IMR-90 (cell line): ENCODE data around the gene ZMYND11. TPM values are rescaled to one million over a fixed set of nuclear protein-coding genes. Genes with fewer than 3 reads are reported as not detected.

Experiments
- ATAC-seq: fragments of 200-7000 bp; cut with Tn5 transposase; 2 replicates; pipeline ENCODE4 v1.9.1; 2020; ENCODE audit warnings: low read depth, mild to moderate bottlenecking, moderate library complexity
- BruUV-seq: library from RNA; stranded (reverse); fragments of 400-500 nt; replicated peaks from 2 replicates; lab custom pipeline; 2021; lab: Mats Ljungman, UMichigan
- CTCF ChIA-PET: fragments of 300-600 bp; formaldehyde crosslinking; extraction: SDS; loops from one replicate; lab custom pipeline; 2021; ENCODE audit warnings: antibody characterized with exemption; lab: Yijun Ruan, JAX
- POLR2A ChIA-PET: fragments of 300-600 bp; sonication (Branson Sonifier 250); formaldehyde crosslinking; loops from one replicate; lab custom pipeline; 2022; ENCODE audit warnings: antibody characterized with exemption; ENCODE audit not compliant: unreplicated experiment; lab: Charles Lee
- DNase-seq: peaks from one replicate; pipeline ENCODE4 v3.0.0; 2013
- H2AFZ ChIP-seq: replicated peaks from 2 replicates; pipeline ENCODE3; 2013; ENCODE audit warnings: low read length, mild to moderate bottlenecking; ENCODE audit not compliant: poor library complexity
- H2AK5ac ChIP-seq: 2 replicates; pipeline ENCODE4 v1.6.1; 2013; ENCODE audit warnings: low read depth, low read length, inconsistent platforms
- H2AK9ac ChIP-seq: replicated peaks from 2 replicates; pipeline ENCODE3; 2013; ENCODE audit warnings: mild to moderate bottlenecking, low read depth, low read length, moderate library complexity; ENCODE audit not compliant: poor library complexity
- H2BK120ac ChIP-seq: 2 replicates; pipeline ENCODE4 v1.6.1; 2013; ENCODE audit warnings: low read depth, low read length, inconsistent platforms
- H2BK15ac ChIP-seq: 3 replicates; pipeline ENCODE4 v1.6.1; 2013; ENCODE audit warnings: low read depth, low read length, inconsistent platforms
- H2BK20ac ChIP-seq: 2 replicates; pipeline ENCODE4 v1.6.1; 2013; ENCODE audit warnings: low read depth, mild to moderate bottlenecking, inconsistent platforms, low read length, moderate library complexity
- H2BK5ac ChIP-seq: 2 replicates; pipeline ENCODE4 v1.6.1; 2013; ENCODE audit warnings: mild to moderate bottlenecking, low read depth, low read length, inconsistent platforms; ENCODE audit not compliant: poor library complexity, severe bottlenecking
- H3K14ac ChIP-seq: replicated peaks from 2 replicates; pipeline ENCODE4 v1.6.1; 2013; ENCODE audit warnings: low read depth, low read length, inconsistent platforms
- H3K18ac ChIP-seq: 2 replicates; pipeline ENCODE4 v1.6.1; 2013; ENCODE audit warnings: low read depth, low read length, control low read depth
- H3K23ac ChIP-seq: 2 replicates; pipeline ENCODE4 v1.6.1; 2013; ENCODE audit warnings: low read depth, low read length, inconsistent platforms
- H3K27ac ChIP-seq: 2 replicates; pipeline ENCODE4 v1.5.1; 2013; ENCODE audit warnings: mild to moderate bottlenecking, control low read depth, low read length; ENCODE audit not compliant: insufficient read depth
- H3K27me3 ChIP-seq: 2 replicates; pipeline ENCODE4 v1.6.1; 2013; ENCODE audit warnings: low read length; ENCODE audit not compliant: control insufficient read depth, insufficient read depth
- H3K36me3 ChIP-seq: 2 replicates; pipeline ENCODE4 v1.6.1; 2013; ENCODE audit warnings: low read length, mixed read lengths; ENCODE audit not compliant: control insufficient read depth, insufficient read depth
- H3K4ac ChIP-seq: 2 replicates; pipeline ENCODE4 v1.6.1; 2013; ENCODE audit warnings: low read depth, low read length, inconsistent platforms
- H3K4me1 ChIP-seq: 2 replicates; pipeline ENCODE4 v1.6.1; 2013; ENCODE audit warnings: low read length, mixed read lengths; ENCODE audit not compliant: control insufficient read depth, insufficient read depth
- H3K4me2 ChIP-seq: 2 replicates; pipeline ENCODE4 v1.6.1; 2013; ENCODE audit warnings: low read depth, mild to moderate bottlenecking, control low read depth, low read length, moderate library complexity
- H3K4me3 ChIP-seq: 2 replicates; pipeline ENCODE4 v1.5.1; 2013; ENCODE audit warnings: low read depth, mild to moderate bottlenecking, control low read depth, low read length, moderate library complexity; ENCODE audit not compliant: insufficient read depth
- H3K56ac ChIP-seq: 2 replicates; pipeline ENCODE4 v1.6.1; 2013; ENCODE audit warnings: low read length, inconsistent platforms; ENCODE audit not compliant: insufficient read depth; ENCODE audit errors: extremely low read depth
- H3K79me1 ChIP-seq, 2 experiments: 2 replicates each; pipeline ENCODE4 v1.6.1; 2013; ENCODE audit warnings: low read length in 2 of 2, inconsistent platforms in 1 of 2, low read depth in 1 of 2
- H3K9ac ChIP-seq: 2 replicates; pipeline ENCODE4 v1.6.1; 2013; ENCODE audit warnings: low read depth, low read length, control low read depth
- H3K9me1 ChIP-seq: 2 replicates; pipeline ENCODE4 v1.6.1; 2013; ENCODE audit warnings: low read length, inconsistent platforms; ENCODE audit not compliant: insufficient read depth
- H3K9me3 ChIP-seq: 2 replicates; pipeline ENCODE4 v1.6.1; 2013; ENCODE audit warnings: low read length; ENCODE audit not compliant: control insufficient read depth, insufficient read depth
- H4K20me1 ChIP-seq: 2 replicates; pipeline ENCODE4 v1.6.1; 2013; ENCODE audit warnings: low read length, inconsistent platforms; ENCODE audit not compliant: insufficient read depth
- H4K5ac ChIP-seq: 2 replicates; pipeline ENCODE4 v1.6.1; 2013; ENCODE audit warnings: mild to moderate bottlenecking, low read depth, low read length, control low read depth
- H4K8ac ChIP-seq, 2 experiments: 2 replicates each; pipeline ENCODE4 v1.6.1; 2013; ENCODE audit warnings: low read depth in 2 of 2, low read length in 2 of 2, control low read depth in 1 of 2, inconsistent platforms in 1 of 2
- H4K91ac ChIP-seq: 2 replicates; pipeline ENCODE4 v1.6.1; 2013; ENCODE audit warnings: low read depth, low read length, inconsistent platforms; ENCODE audit not compliant: insufficient read depth
- BHLHE40 ChIP-seq: fragments of 150-350 bp; IDR thresholded peaks from 2 replicates; pipeline ENCODE4 v1.6.1; 2016; ENCODE audit warnings: mild to moderate bottlenecking, low read depth, low read length
- CEBPB ChIP-seq: IDR thresholded peaks from 2 replicates; pipeline ENCODE4 v1.6.1; 2012; ENCODE audit warnings: low read depth, low read length, improper control_type of control experiment
- CHD1 ChIP-seq: IDR thresholded peaks from 2 replicates; pipeline ENCODE4 v1.6.1; 2012; ENCODE audit warnings: low read depth, low read length, improper control_type of control experiment
- FOS ChIP-seq: fragments of 150-350 bp; IDR thresholded peaks from 2 replicates; pipeline ENCODE4 v1.6.1; 2016; ENCODE audit warnings: low read depth, low read length
- MAFK ChIP-seq: IDR thresholded peaks from 2 replicates; pipeline ENCODE4 v1.6.1; 2012; ENCODE audit warnings: low read depth, low read length, improper control_type of control experiment
- MAZ ChIP-seq: IDR thresholded peaks from 2 replicates; pipeline ENCODE4 v1.6.1; 2012; ENCODE audit warnings: low read depth, mild to moderate bottlenecking, low read length, improper control_type of control experiment, moderate library complexity, borderline replicate concordance
- MXI1 ChIP-seq: IDR thresholded peaks from 2 replicates; pipeline ENCODE4 v1.6.1; 2012; ENCODE audit warnings: low read depth, mild to moderate bottlenecking, low read length, moderate library complexity, borderline replicate concordance
- NFE2L2 ChIP-seq: fragments of 150-350 bp; IDR thresholded peaks from 2 replicates; pipeline ENCODE4 v1.6.1; 2016; ENCODE audit warnings: low read depth, mild to moderate bottlenecking, low read length
- POLR2A ChIP-seq: IDR thresholded peaks from 2 replicates; pipeline ENCODE4 v1.6.1; 2012; ENCODE audit warnings: mild to moderate bottlenecking, low read depth, low read length
- RAD21 ChIP-seq: IDR thresholded peaks from 2 replicates; pipeline ENCODE4 v1.6.1; 2012; ENCODE audit warnings: low read length, improper control_type of control experiment
- RCOR1 ChIP-seq: IDR thresholded peaks from 2 replicates; pipeline ENCODE4 v1.6.1; 2012; ENCODE audit warnings: mild to moderate bottlenecking, low read length, improper control_type of control experiment; ENCODE audit not compliant: insufficient replicate concordance
- RFX5 ChIP-seq: IDR thresholded peaks from 2 replicates; pipeline ENCODE4 v1.8.0; 2012; ENCODE audit warnings: low read depth, mild to moderate bottlenecking, low read length, moderate library complexity
- SMC3 ChIP-seq: fragments of 150-350 bp; IDR thresholded peaks from 2 replicates; pipeline ENCODE4 v1.6.1; 2016; ENCODE audit warnings: low read depth, mild to moderate bottlenecking, antibody characterized with exemption, low read length, moderate library complexity
- WGBS, 2 experiments: methylation state at CpG; one replicate each; pipeline versions ENCODE4 v1.1.5 to v1.1.7; 2013; ENCODE audit warnings: missing lambda C conversion rate in 2 of 2; ENCODE audit not compliant: insufficient read length in 1 of 2; ENCODE audit errors: extremely low coverage in 2 of 2; 5-methylcytosine and 5-hydroxymethylcytosine counted together
- dilution Hi-C: fragments of 300-500 bp; cut with HindIII; formaldehyde crosslinking; loops from one replicate; pipeline ENCODE4 v1.14.3; 2018; ENCODE audit warnings: low sequenced_read_pairs; ENCODE audit not compliant: unreplicated experiment
- in situ Hi-C: fragments of 300-500 bp; cut with MboI; formaldehyde crosslinking; loops from 3 replicates; pipeline ENCODE4 v1.14.3; 2019; ENCODE audit warnings: low sequenced_read_pairs, inconsistent platforms, mixed read lengths
- intact Hi-C: fragments of 100-400 bp; cut with micrococcal nuclease; formaldehyde crosslinking; loops from 2 replicates; pipeline ENCODE4 v1.10.0; 2022
- polyA plus RNA-seq, 3 experiments: library from polyadenylated mRNA; depleted of rRNA; stranded (reverse); fragments of >200 nt; gene quantifications; 2 replicates each; pipeline ENCODE4 v1.2.3, GENCODE V29; 2012; ENCODE audit warnings: low replicate concordance in 1 of 3
- total RNA-seq: library from RNA; depleted of rRNA; stranded (reverse); fragments of >200 nt; gene quantifications from 2 replicates; pipeline ENCODE4 v1.2.3, GENCODE V29; 2012
- TF ChIP-seq, protein P1 (sequence below): conservative IDR thresholded peaks from 2 replicates; pipeline ENCODE4 v1.5.1; 2012; ENCODE audit warnings: mild to moderate bottlenecking, low read depth, low read length, improper control_type of control experiment
- TF ChIP-seq, protein P2 (sequence below): fragments of 150-350 bp; IDR thresholded peaks from 2 replicates; pipeline ENCODE4 v1.6.1; 2016; ENCODE audit warnings: low read depth, mild to moderate bottlenecking, low read length, moderate library complexity, borderline replicate concordance
- TF ChIP-seq, protein P3 (sequence below): fragments of 150-350 bp; IDR thresholded peaks from 2 replicates; pipeline ENCODE4 v1.6.1; 2017; ENCODE audit warnings: mild to moderate bottlenecking, antibody characterized with exemption, low read length, low read depth

Gene ZMYND11
- total and polyA plus RNA-seq, 2 of the 4 experiments (the other 2 are of a cell fraction) = 39.5 to 72.2 TPM

DNA sequence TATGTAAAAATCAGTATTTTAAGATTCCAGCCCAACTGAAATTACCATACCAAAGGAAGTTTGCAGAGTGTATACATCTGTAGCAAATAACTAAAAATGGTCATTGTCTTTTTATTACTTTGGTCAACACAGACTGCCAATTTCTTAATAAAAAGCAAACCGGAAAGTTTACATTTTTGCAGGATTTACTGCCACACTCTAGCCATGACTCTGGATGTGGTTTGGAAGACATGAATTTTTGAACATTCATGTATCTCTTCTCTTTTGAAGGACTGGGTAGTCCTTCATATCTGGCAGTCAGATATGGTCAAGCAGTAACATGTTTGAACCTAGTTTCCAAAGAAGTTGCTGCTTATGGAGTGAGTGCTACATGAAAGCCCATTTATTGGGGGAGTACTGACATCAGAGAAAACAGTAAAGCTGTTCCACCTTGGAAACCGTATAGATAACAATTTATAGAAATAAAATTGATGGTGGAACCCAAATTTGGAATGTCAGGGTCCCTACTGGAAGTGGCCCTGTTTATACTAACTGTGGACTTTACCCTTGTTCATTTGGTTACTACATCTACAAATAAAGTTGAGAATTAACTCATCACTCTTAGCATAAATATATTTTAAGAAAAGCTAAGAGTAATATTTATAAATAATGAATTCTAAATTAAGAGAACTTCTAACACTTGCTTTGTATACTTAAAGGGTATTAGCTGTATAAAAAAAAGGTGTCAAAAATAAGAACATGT, 84.6 kb downstream of the ZMYND11 start:
- peaks cover 6% of the 10 kb centered on the region; the same call in 1 of the 2 replicates for H4K20me1 ChIP-seq
- no peaks in the 10 kb centered on the region for H3K4me1 ChIP-seq
- H4K91ac ChIP-seq = no peak overlapping the region
- H4K8ac ChIP-seq = no peak overlapping the region
- CTCF ChIA-PET = no interaction called here
- no peak overlapping the region for H2AK9ac ChIP-seq
- peaks cover 4% of the 10 kb centered on the region for H3K36me3 ChIP-seq
- no peaks in the 10 kb centered on the region for H3K27me3 ChIP-seq
- no peak overlapping the region for H2AFZ ChIP-seq
- no peak overlapping the region for H3K9ac ChIP-seq
- peaks cover 20 to 29% of the 10 kb centered on the region in 2 experiments for H3K79me1 ChIP-seq
- intact Hi-C loops = no loop called here
- H3K9me3 ChIP-seq = no peaks in the 10 kb centered on the region
- H3K4ac ChIP-seq = no peak overlapping the region
- in situ Hi-C loops = no loop called here
- POLR2A ChIA-PET = no interaction called here
- no peak overlapping the region for H3K18ac ChIP-seq
- no peak overlapping the region for H2BK5ac ChIP-seq
- no peak overlapping the region for H3K27ac ChIP-seq
- peaks cover 3% of the 10 kb centered on the region; the same call in 1 of the 2 replicates for H3K9me1 ChIP-seq
- DNase-seq (no peak), ATAC-seq (no peak)
- H3K23ac ChIP-seq = no peak overlapping the region
- H2BK15ac ChIP-seq = no peak overlapping the region
- H2BK120ac ChIP-seq = no peak overlapping the region
- no peak overlapping the region for H4K5ac ChIP-seq
- no peak overlapping the region for H3K4me2 ChIP-seq
- dilution Hi-C loops = no loop called here
- no peak overlapping the region for H3K4me3 ChIP-seq
- no peak overlapping the region for H2AK5ac ChIP-seq
- TF ChIP-seq, protein P1, sequence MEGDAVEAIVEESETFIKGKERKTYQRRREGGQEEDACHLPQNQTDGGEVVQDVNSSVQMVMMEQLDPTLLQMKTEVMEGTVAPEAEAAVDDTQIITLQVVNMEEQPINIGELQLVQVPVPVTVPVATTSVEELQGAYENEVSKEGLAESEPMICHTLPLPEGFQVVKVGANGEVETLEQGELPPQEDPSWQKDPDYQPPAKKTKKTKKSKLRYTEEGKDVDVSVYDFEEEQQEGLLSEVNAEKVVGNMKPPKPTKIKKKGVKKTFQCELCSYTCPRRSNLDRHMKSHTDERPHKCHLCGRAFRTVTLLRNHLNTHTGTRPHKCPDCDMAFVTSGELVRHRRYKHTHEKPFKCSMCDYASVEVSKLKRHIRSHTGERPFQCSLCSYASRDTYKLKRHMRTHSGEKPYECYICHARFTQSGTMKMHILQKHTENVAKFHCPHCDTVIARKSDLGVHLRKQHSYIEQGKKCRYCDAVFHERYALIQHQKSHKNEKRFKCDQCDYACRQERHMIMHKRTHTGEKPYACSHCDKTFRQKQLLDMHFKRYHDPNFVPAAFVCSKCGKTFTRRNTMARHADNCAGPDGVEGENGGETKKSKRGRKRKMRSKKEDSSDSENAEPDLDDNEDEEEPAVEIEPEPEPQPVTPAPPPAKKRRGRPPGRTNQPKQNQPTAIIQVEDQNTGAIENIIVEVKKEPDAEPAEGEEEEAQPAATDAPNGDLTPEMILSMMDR = no peak
- TF ChIP-seq SMC3 (no peak), BHLHE40 (no peak), RCOR1 (no peak), MAZ (no peak), MXI1 (no peak), MAFK (no peak), POLR2A (no peak), RAD21 (no peak), RFX5 (no peak), CEBPB (no peak), CHD1 (no peak), NFE2L2 (no peak), FOS (no peak)
- TF ChIP-seq, protein P2, sequence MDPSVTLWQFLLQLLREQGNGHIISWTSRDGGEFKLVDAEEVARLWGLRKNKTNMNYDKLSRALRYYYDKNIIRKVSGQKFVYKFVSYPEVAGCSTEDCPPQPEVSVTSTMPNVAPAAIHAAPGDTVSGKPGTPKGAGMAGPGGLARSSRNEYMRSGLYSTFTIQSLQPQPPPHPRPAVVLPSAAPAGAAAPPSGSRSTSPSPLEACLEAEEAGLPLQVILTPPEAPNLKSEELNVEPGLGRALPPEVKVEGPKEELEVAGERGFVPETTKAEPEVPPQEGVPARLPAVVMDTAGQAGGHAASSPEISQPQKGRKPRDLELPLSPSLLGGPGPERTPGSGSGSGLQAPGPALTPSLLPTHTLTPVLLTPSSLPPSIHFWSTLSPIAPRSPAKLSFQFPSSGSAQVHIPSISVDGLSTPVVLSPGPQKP = no peak
- TF ChIP-seq, protein P3, sequence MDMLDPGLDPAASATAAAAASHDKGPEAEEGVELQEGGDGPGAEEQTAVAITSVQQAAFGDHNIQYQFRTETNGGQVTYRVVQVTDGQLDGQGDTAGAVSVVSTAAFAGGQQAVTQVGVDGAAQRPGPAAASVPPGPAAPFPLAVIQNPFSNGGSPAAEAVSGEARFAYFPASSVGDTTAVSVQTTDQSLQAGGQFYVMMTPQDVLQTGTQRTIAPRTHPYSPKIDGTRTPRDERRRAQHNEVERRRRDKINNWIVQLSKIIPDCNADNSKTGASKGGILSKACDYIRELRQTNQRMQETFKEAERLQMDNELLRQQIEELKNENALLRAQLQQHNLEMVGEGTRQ = no peak
- no peak overlapping the region for H2BK20ac ChIP-seq
- BruUV-seq = no TSS peak
- WGBS, 2 experiments = no CpG with 5 or more reads among the region's 2 CpGs
- no peak overlapping the region for H3K14ac ChIP-seq
- no peak overlapping the region for H3K56ac ChIP-seq
